ENCODE data around the gene CPTP. TPM values are rescaled to one million over a fixed set of nuclear protein-coding genes. Genes with fewer than 3 reads are reported as not detected.

Gene CPTP
- polyA plus RNA-seq, 3 donors = 6.4 to 7.7 (median 7.4) TPM

GRCh38 chr1:1364266-1364665 lies 39.7 kb downstream of the CPTP start:
- Histone ChIP-seq H3K36me3 (replicated peaks in 1 of 2; ENCODE audit: control insufficient read depth in 1 of 2, insufficient read depth in 2 of 2, low read length in 2 of 2) (no peaks in the 10 kb centered on the region), H2AFZ (ENCODE audit: insufficient read depth, low read depth, low read length, poor library complexity, severe bottlenecking) (no peak overlapping the region), H4K20me1 (ENCODE audit: insufficient read depth, low read length) (no peaks in the 10 kb centered on the region), H3K4me1 (ENCODE audit: control insufficient read depth in 1 of 2, insufficient read depth in 2 of 2, low read length in 2 of 2) (no peaks in the 10 kb centered on the region), H3K27me3 (ENCODE audit: control insufficient read depth in 2 of 2, insufficient read depth in 2 of 2, low read length in 2 of 2) (peaks cover 0 to 28% of the 10 kb centered on the region in 2 donors), H3K4me2 (replicated peaks; ENCODE audit: extremely low read depth, low read length, poor library complexity, severe bottlenecking) (no peak overlapping the region), H3K9me3 (replicated peaks in 1 of 2; ENCODE audit: control insufficient read depth in 1 of 2, insufficient read depth in 1 of 2, low read length in 2 of 2) (peaks cover 0 to 17% of the 10 kb centered on the region in 2 donors), H3K9ac (ENCODE audit: insufficient read depth, low read length, poor library complexity, severe bottlenecking) (no peak overlapping the region), H3K79me2 (ENCODE audit: insufficient read depth, low read length) (no peaks in the 10 kb centered on the region), H3K27ac (ENCODE audit: low read depth in 1 of 2, low read length in 2 of 2) (no peak overlapping the region), H3K4me3 (replicated peaks in 1 of 3; ENCODE audit: low read depth in 2 of 3, low read length in 3 of 3) (no peak overlapping the region)
- H3K9me3 Mint-ChIP-seq = peaks cover 0 to 5% (median 2%) of the 10 kb centered on the region in 7 donors
- WGBS (ENCODE audit: insufficient coverage) = 86% methylated on average over 7 of the region's 14 CpGs
- no peak for TF ChIP-seq CTCF (IDR thresholded peaks at IDR 0.05)
- H3K36me3 Mint-ChIP-seq = no peaks in the 10 kb centered on the region
- H3K27me3 Mint-ChIP-seq (ENCODE audit: low read depth in 3 of 3) = peaks cover 37 to 53% (median 45%) of the 10 kb centered on the region in 3 donors
- no peak overlapping the region for H3K4me3 Mint-ChIP-seq
- no peak for DNase-seq
- H3K27ac Mint-ChIP-seq = no peak overlapping the region
- intact Hi-C loops (cut with micrococcal nuclease) = no loop called here
- H3K4me1 Mint-ChIP-seq = peaks cover 2% of the 10 kb centered on the region

GRCh38 chr1:1365875-1366698 lies 41.5 kb downstream of the CPTP start:
- 78% methylated on average over 10 of the region's 10 CpGs for WGBS (ENCODE audit: insufficient coverage)
- no peak overlapping the region for H3K27ac Mint-ChIP-seq
- no peaks in the 10 kb centered on the region for H3K36me3 Mint-ChIP-seq
- intact Hi-C loops (cut with micrococcal nuclease) = no loop called here
- H3K27me3 ChIP-seq (ENCODE audit: control insufficient read depth in 2 of 2, insufficient read depth in 2 of 2, low read length in 2 of 2) = peaks cover 0 to 11% of the 10 kb centered on the region in 2 donors
- no peak overlapping the region for H2AFZ ChIP-seq (ENCODE audit: insufficient read depth, low read depth, low read length, poor library complexity, severe bottlenecking)
- no peak overlapping the region for H3K27ac ChIP-seq (ENCODE audit: low read depth in 1 of 2, low read length in 2 of 2)
- H4K20me1 ChIP-seq (ENCODE audit: insufficient read depth, low read length) = no peaks in the 10 kb centered on the region
- no peak overlapping the region for H3K4me3 Mint-ChIP-seq
- H3K4me1 Mint-ChIP-seq = peaks cover 13% of the 10 kb centered on the region
- no peaks in the 10 kb centered on the region for H3K79me2 ChIP-seq (ENCODE audit: insufficient read depth, low read length)
- no peak overlapping the region for H3K9ac ChIP-seq (ENCODE audit: insufficient read depth, low read length, poor library complexity, severe bottlenecking)
- no peak overlapping the region for H3K4me3 ChIP-seq (replicated peaks in 1 of 3; ENCODE audit: low read depth in 2 of 3, low read length in 3 of 3)
- no peak for DNase-seq
- TF ChIP-seq CTCF (IDR thresholded peaks at IDR 0.05) = no peak
- H3K4me2 ChIP-seq (replicated peaks; ENCODE audit: extremely low read depth, low read length, poor library complexity, severe bottlenecking) = no peak overlapping the region
- peaks cover 0 to 17% of the 10 kb centered on the region in 2 donors for H3K9me3 ChIP-seq (replicated peaks in 1 of 2; ENCODE audit: control insufficient read depth in 1 of 2, insufficient read depth in 1 of 2, low read length in 2 of 2)
- peaks cover 0 to 3% (median under 1%) of the 10 kb centered on the region in 7 donors for H3K9me3 Mint-ChIP-seq
- no peaks in the 10 kb centered on the region for H3K36me3 ChIP-seq (replicated peaks in 1 of 2; ENCODE audit: control insufficient read depth in 1 of 2, insufficient read depth in 2 of 2, low read length in 2 of 2)
- H3K27me3 Mint-ChIP-seq (ENCODE audit: low read depth in 3 of 3) = peaks cover 26 to 41% (median 39%) of the 10 kb centered on the region in 3 donors
- H3K4me1 ChIP-seq (ENCODE audit: control insufficient read depth in 1 of 2, insufficient read depth in 2 of 2, low read length in 2 of 2) = peaks cover 7 to 8% of the 10 kb centered on the region in 2 donors
